ENCODE results near the gene VAC14.

Gene VAC14

GRCh38 chr16:70679671-70680494 lies 121.1 kb downstream of the VAC14 start:
- in situ Hi-C loops (cut with MboI; ENCODE audit: low pct_unique_long_range_greater_than_20kb, low sequenced_read_pairs, unreplicated experiment) = loop anchor here (10.0 kb wide), 1 partner anchor 85 kb away; no protein-coding TSS in a partner anchor
- DNase-seq (ENCODE audit: low spot score) = peak; percentile 80
- TF ChIP-seq CTCF (IDR thresholded peaks at IDR 0.05; ENCODE audit: extremely low read depth, insufficient read depth, missing control alignments) = peak; percentile 76

GRCh38 chr16:70678898-70679670 lies 121.9 kb downstream of the VAC14 start:
- no peak for DNase-seq (ENCODE audit: low spot score)
- no peak for TF ChIP-seq CTCF (IDR thresholded peaks at IDR 0.05; ENCODE audit: extremely low read depth, insufficient read depth, missing control alignments)
- in situ Hi-C loops (cut with MboI; ENCODE audit: low pct_unique_long_range_greater_than_20kb, low sequenced_read_pairs, unreplicated experiment) = no loop called here

GRCh38 chr16:70678121-70678897 lies 122.6 kb downstream of the VAC14 start:
- no peak for DNase-seq (ENCODE audit: low spot score)
- in situ Hi-C loops (cut with MboI; ENCODE audit: low pct_unique_long_range_greater_than_20kb, low sequenced_read_pairs, unreplicated experiment) = no loop called here
- no peak for TF ChIP-seq CTCF (IDR thresholded peaks at IDR 0.05; ENCODE audit: extremely low read depth, insufficient read depth, missing control alignments)

- no peak for DNase-seq (ENCODE audit: low spot score)
- TF ChIP-seq CTCF (IDR thresholded peaks at IDR 0.05; ENCODE audit: extremely low read depth, insufficient read depth, missing control alignments) = no peak
- in situ Hi-C loops (cut with MboI; ENCODE audit: low pct_unique_long_range_greater_than_20kb, low sequenced_read_pairs, unreplicated experiment) = no loop called here
Measured at GRCh38 chr16:70677499-70678120, 123.3 kb downstream of the VAC14 start.

- no peak for TF ChIP-seq CTCF (IDR thresholded peaks at IDR 0.05; ENCODE audit: extremely low read depth, insufficient read depth, missing control alignments)
- DNase-seq (ENCODE audit: low spot score) = no peak
- in situ Hi-C loops (cut with MboI; ENCODE audit: low pct_unique_long_range_greater_than_20kb, low sequenced_read_pairs, unreplicated experiment) = no loop called here
Measured at GRCh38 chr16:70676675-70677498, 124.1 kb downstream of the VAC14 start.
